Brain pericyte (primary cell): ENCODE results near the gene SLC51B.
"Not testable (repeated sequence)": the region's sequence is repeated elsewhere in the genome, so short reads cannot be mapped to it uniquely, and the experiment has no call there.

ENCODE experiments used
- DNase-seq: peaks from one replicate; pipeline ENCODE4 v3.0.0-alpha.2; 2012; ENCODE audit warnings: low read depth, low spot score

The SLC51B gene

DNA sequence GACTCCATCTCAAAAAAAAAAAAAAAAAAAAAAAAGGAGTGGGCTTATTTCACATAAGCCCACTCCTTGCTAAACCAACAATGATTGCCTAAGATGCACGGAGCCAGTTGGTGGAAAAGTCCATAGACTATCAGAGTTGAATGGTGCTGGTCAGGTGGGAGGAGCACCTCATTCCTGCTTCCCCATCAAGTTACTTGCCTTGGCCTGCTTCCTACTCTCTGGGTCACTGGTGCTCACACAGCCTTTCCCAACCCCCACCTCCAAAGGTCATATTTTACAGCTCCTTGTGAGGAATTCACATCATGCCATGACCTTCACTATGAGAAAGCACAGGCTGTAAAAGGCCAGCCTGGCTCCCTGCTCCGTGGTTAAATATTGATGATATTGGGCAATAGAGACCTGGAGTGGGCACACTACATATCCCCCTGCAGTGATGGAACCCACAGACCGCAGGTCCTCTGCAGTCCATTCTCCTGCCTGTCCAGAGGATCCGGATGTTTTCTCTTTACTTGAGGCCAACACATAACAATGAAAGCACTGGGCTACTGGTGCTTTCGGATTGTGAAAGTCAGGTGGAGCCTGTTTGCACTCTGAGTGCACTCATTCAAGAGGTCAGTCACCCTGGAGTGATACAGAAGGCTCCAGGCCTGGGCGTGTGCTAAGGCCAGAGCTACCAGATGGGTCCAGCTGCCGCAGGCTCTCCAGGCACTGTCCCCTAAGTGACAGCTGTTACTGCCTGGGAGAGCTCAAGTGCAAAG is at the start of gene SLC51B:
SLC51B (plus strand) TSS at position 664 of the 758 bp plus-strand sequence. CDS start 4,618 bp downstream, outside the sequence.
- no peak for DNase-seq

DNA sequence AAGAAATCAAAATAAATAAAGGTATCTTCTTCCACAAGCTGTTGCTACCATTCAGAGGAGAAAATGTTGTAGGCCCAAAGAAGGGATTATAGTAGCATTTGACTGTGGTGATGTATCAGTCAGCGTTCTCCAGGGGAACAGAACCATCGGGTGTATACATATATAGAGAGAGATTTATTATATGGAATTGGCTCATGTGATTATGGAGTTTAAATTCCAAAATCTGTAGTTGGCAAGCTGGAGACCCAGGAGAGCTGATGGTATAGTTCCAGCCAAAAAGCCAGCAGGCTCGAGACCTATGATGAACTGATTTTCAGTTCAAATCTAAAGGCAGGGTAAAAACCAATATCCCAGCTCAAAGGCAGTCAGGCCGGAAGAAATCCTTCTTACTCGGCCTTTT is 48.1 kb upstream of the SLC51B start:
- no peak for DNase-seq

DNA sequence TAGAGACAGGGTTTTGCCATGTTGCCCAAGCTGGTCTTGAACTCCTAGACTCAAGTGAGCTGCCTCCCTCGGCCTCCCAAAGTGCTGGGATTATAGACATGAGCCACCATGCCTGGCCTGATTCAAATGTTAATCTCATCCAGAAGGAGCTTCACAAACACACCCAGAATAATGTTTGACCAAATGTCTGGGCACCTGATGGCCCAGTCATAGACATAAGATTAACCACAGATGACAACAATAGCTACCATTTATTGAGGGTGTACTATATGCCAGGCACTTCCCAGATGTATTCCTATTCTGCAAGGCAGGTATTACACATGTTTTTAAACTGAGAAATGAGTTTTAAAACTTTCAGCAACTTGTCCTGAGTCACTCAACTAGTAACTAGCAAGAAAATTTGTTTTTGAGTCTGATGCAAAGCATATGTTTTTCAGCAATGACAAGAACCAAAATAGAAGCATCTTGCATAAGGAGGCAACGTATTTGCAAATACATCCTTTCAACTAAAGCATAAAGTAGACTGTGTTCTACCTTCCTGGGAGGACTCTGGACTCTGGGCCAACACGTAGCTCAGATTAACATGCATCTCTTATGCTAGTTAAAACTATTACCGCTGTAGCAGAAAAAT is 47.3 kb upstream of the SLC51B start:
- DNase-seq = no peak

DNA sequence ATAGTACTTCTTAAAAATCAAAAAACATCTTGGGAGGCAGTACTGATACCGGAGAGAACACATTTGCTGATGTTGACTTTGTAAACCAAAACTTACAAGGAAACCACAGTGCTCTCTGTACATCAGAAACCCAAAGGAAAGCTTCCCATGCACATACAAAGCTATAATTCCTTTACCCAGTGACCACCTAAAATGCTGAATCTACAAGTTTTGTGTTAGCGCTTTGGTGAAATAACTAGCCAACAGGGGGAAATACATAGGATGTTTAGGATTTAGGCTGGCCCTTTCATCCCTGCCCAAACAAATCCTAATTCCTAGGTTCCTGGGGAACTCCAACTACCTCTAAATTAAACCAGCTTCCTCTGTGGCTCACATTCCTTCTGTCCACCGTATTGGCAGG is 40.2 kb upstream of the SLC51B start:
- DNase-seq = no peak

DNA sequence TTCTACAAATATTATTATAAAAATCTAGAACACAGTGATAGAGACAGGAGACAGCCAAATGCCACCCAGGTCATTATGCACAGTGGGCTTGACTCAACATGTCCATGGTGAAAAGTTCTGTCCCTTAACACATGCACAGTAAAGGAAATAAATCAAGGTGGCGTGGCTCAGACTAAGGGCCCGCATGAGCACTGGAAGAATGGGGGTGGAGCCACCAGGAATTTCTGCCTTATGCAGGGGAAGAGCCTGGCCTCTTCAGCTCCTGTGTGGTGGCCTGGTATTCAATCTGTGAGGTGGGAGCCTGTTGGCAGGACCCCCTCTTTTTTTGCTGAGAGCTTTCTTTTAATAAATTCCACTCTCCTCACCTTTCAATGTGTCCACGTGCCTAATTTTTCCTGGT is 38.3 kb upstream of the SLC51B start:
- no peak for DNase-seq

DNA sequence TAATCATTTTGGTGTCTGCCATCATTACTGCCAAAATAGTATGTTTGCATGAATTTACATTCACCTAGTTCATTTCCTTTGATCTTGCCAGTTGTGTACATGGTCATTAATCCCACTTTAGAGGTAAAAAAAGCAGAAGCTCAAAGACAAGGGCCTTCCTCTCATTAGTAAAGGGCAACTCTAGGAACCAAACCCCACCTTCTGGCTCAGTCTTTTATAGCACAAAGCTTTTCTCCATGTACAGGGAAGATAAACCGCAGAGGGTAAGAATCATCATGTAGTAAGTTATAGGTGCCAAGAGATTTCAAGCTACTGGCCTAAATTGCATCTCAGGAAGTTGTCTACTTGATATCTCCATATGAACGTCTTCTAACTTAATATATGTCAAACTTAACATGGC is 36.2 kb upstream of the SLC51B start:
- DNase-seq = no peak

DNA sequence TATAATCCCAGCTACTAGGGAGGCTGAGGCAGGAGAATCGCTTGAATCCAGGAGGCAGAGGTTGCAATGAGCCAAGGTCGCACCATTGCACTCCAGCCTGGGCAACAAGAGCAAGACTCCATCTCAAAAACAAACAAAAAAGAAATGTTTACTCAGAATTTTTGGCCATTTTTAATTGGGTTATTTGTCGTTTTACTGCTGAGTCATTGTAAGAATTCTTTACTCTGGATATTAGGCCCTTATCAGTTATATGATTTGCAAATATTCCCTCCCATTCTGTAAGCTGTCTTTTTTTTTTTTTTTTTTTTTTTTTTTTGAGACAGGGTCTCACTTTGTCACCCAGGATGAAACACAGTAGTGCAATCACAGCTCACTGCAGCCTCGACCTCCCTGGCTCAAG is 34.0 kb upstream of the SLC51B start:
- DNase-seq = not testable (repeated sequence)

DNA sequence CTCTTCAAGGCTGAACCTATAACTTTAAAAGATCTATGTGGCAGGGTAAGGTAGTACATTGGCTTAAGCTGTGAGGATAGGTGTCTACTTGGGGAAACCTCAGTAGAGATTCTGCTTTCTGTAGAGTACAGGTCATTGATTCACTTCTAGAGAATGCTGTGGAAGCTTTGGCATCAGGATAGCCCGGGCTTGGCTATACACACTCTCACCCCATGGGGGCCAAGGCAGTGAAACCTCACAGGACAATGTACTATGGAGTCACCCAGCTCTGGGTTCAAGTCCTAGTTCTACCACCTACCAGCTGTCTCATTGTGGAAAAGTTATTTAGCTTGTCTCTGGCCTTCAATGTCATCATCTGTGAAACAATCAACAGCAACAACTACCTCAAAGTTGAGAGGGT is 24.8 kb upstream of the SLC51B start:
- no peak for DNase-seq

DNA sequence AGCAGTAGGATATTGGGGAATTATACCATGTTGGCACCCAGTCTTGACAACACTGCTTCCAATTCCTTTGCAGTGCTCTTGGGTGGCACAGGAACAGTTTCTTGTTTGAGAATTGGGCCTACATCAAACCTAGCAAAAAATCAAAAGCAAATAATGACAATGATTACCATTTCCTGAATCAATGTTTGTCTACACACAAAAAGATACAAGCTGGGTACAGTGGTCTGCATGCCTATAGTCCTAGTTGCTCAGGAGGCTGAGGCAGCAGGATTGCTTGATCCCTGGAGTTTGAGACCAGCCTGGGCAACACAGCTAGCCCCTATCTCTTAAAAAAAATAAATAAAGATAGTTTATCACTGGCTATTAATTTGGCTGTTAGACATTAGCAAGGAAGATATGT is 23.7 kb upstream of the SLC51B start:
- DNase-seq = no peak

DNA sequence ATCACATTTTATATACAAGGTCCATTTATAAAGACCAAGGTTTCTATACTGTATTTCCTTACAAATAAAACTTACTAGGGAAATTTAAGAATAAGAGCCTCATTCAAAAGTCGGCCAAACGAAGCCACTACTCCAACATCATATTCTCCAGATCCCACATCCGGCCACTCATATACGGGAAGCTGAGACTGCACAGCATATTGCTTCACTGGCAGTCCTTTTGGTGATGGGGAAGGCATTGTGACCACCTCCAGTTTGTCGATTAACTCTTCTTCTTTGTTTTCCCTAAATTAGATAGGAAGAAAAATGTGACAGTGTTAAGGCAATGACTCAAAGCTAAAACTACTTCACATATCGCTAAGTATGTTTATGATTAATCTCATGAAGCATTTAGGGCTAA is 18.4 kb upstream of the SLC51B start:
- no peak for DNase-seq

DNA sequence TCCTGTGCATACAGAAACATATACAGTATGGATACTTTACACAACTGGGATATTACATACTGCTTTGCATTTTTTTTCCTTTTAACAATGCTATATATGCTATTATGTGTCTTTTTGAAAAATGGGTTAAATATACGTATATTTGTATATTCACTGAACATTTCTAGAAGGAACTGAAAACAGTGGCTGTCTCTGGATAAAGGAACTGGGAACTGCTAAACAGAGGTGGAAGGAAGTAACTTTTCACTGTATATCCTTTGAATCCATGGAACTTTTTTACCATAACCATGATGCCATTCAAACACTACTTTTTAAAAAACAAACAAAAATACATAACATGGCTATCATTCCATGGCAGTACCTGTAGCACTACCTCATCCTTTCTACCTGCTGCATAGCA is 17.6 kb upstream of the SLC51B start:
- DNase-seq = no peak

DNA sequence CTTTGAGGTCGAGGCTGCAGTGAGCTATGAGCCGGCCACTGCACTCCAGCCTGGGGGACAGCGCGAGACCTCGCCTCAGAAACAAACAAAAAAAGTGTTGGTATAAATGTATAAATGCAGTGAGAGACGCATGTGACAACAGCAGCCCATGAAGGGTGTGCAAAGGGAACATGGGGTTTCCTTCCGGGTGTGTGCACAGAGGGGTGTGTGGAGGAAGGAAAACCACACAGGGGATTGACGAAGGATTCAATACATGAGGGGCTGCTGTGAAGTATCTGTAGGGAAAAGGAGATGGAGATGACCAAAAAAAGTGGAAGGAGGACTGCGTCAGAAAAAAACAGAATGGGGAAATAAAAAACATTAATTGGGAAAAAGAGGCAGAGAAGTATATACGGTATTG is 16.8 kb upstream of the SLC51B start:
- no peak for DNase-seq

DNA sequence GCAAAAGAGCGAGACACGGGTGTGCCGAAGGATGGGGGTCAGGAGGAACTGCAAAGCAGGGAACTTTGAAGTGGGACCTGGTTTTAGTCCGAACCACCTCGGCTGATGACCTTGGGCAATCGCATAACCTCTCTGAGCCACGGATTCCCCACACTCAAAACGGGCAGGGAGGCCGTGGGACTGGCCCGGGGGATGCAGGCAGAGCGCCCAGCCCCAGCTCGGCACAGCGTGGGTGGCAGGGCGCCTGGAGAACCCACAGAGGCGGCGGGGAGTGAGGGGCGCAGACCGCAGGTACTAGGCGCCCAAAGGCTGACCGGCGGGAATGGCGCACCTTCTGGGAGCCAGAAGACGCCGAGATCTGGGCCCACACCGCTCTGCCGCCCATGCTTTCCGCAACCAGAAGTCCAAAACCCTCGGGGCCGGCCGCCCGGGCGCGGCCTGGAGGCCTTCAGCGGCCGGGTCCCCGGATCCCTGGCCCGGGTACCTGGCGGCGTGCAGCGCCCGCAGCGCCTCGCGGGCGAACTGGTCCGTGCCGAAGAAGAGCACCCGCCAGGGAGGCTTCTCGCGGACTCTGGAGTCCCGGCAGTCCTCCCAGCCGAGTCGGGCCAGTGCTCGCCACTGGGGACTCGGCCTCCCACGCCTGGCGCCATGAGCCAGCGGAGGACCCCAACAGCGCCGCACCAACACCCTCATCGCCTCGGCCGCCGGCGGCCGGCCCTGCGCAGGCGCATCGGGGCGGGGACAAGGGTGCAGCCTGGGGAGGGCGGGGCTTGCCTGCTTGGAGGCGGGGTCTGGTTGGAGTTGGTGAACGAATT is 16.1 kb upstream of the SLC51B start, which contains the start of gene MTFMT:
MTFMT (minus strand) TSS at position 719 of the 815 bp plus-strand sequence; CDS start at position 693, 26 bp downstream.
- no peak for DNase-seq

DNA sequence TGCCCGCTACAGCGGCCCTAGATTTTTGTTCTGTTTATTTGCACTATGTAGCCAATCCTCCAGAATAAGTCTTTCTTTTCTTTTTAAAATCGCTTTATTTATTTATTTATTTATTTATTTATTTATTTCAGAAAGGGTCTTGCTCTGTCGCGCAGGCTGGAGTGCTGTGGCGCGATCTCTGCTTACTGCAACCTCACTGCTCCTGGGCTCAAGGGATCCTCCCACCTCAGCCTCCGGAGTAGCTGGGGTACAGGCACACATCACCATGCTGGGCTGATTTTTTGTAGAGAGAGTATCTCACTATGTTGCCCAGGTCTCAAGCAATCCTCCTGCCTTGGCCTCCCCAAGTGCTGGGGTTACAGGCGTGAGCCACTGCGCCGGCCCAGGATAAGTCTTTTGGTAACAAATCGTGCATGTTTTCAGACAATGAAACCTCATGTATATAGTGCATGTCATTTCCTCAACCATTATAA is 15.4 kb upstream of the SLC51B start:
- DNase-seq = no peak

DNA sequence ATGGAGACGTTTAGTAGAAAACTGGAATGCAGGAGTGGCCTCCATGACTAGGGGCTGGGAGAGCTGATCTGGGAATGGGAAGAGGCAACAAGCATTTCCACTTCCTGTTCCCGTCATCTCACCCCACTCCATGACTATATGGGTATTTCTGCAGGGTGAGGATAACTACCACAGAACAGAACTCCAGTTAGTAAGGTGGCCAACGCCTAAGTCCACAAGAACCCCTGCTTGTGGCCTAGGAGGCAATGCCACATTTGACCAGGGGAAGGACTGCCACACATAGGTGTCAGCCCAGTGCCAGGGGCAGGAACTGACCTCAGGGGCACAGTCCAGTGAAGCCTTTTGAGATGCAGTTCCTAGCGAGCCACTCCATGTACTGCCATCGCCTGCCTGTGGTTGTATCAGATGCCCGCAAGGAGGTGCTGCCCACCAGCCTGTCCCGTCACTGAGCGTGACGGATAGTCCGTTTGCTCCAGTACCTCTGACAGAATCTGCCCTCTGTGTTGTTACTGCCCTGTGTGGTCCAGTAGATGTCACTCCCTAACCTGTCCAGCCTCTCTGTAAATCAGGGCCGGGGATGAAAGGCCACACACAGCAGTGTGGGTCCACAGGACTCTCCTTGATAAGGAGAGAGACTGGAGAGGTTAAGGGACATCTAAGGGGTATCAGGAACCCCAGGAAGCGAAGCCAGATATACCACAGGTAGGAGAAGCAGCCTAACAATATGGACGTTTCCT is 12.2 kb upstream of the SLC51B start:
- DNase-seq = no peak

DNA sequence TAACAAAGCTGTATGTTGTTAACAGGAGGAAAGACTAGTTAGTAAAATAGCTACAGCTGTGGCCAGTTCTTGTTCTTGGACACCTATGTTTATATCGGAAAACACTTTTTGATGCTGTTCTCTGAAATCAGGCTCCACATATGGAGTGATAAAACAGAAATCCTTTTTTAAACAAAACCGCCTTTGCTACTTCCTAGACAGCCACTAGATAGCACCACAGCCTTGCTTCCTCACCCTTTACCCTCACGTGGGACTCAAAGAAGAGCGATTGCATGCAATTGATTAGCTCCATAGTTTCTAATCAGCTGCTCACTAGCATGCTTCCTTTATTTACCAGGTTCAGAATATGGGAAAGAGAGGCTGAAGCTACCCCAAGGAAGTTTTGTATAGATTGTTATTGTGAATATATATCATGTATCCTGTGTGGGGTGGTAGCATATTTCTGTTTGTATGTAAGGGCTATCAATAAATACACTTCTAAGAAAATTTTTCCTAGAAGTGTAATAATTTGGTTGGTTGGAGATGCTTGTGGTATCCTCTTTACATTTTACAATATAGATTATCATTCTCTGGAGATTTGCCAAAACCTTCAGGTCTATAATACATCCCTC is 11.4 kb upstream of the SLC51B start:
- no peak for DNase-seq

DNA sequence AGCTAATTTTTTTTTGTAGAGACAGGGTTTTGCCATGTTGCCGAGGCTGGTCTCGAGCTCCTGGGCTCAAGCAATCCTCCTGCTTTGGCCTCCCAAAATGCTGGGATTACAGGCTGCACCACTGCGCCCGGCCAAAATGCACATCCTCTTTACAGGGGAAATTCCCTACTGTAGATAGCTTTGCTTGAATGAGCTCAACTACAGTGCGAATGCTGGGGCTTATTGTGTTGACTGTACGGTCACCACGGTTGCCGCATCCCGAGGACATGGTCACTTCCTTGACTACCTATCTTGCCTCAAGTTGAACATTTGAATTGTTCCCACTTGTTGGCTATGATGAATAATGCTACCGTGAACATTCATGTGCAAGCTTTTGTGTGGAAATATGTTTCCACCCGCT is 10.5 kb upstream of the SLC51B start:
- no peak for DNase-seq

DNA sequence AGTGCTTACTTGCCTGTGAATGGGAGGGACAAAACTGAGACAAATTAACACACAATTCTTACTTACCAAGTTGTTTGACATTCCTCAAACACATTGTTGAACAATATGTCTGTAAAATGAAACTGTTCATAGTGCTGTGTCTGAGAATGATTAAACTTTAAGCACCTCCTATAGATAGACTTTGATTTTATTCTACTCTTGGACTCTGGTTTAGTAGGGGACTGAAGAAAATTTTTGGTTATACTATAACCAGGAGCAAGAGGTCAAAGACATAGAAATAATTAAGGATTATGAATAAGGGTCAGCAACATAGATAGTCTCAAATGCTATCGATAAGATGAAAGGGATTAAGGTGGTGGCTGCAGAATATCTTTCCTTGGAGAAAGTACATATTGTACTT is 7.9 kb upstream of the SLC51B start:
- DNase-seq = no peak

DNA sequence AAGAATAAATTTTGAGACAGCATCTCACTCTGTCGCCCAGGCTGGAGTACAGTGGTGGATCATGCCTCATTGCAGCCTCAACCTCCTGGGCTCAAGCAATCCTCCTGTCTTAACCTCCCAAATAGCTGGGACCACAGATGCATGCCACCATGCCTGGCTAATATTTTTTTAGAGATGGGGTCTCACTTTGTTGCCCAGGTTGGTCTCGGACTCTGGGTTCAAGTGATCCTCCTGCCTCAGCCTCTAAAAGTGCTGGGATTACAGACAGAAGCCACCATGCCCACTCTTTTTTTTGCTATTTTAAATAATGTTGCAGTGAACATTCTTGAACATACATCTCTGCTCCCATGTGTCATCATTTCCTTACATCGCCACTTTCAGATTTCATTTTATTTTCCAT is 6.8 kb upstream of the SLC51B start:
- no peak for DNase-seq

DNA sequence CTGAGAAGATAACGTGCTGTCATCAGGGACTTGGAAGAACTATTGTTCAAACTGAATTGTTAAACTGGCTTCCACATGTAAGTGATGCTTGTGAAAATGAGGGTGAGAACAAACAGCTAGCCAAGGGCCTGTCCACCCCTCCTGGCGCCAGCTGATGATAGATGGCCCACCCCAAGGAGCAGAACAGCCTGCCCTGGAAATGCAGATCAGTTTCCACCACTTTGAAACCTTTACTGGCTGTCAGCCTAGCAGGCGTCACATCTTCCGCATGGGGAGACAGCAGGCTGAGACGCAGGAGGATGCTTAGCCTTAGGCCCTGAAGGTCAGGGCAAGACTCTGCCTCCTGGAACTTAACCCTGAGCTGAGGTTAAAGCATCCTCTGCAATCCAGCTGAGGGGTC is 6.4 kb upstream of the SLC51B start:
- no peak for DNase-seq

DNA sequence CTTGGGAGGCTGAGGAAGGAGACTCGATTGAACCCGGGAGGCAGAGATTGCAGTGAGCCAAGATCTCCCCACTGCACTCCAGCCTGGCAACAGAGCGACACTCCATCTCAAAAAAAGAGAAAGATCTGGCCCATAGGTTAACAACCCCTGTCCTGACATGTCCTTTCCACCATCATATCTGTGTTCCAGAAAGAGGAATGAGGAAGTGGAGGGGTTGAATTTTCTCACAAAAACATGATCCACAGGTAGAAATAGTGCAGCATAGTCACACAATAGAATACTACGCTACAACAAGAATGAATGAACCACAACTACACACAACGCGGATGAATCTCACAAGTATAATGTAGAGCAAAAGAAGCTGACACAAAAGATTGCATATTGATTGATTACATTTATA is 4.7 kb upstream of the SLC51B start:
- DNase-seq = no peak
